ENCODE data around the gene MORC2.

- TF ChIP-seq ZNF274 (IDR thresholded peaks at IDR 0.05; ENCODE audit: low read length) (no peak), ZNF274 (tag by site-specific recombination; IDR thresholded peaks at IDR 0.05; ENCODE audit: borderline replicate concordance) (no peak), ZNF555 (tag by site-specific recombination; conservative IDR thresholded peaks at IDR 0.05) (no peak), YY1 (tag by site-specific recombination; IDR thresholded peaks at IDR 0.05) (no peak), ZNF324 (tag by site-specific recombination; IDR thresholded peaks at IDR 0.05) (no peak), ZNF707 (tag by site-specific recombination; IDR thresholded peaks at IDR 0.05) (no peak), PBX3 (CRISPR knock-in tag; IDR thresholded peaks at IDR 0.05) (no peak), ZNF362 (tag by site-specific recombination; IDR thresholded peaks at IDR 0.05) (no peak), ZNF747 (tag by site-specific recombination; IDR thresholded peaks at IDR 0.05) (no peak), ZNF449 (tag by site-specific recombination; IDR thresholded peaks at IDR 0.05) (no peak), ZNF530 (tag by site-specific recombination; IDR thresholded peaks at IDR 0.05; ENCODE audit: low read depth) (no peak), ZXDB (tag by site-specific recombination; IDR thresholded peaks at IDR 0.05) (no peak), ZNF654 (tag by site-specific recombination; IDR thresholded peaks at IDR 0.05; ENCODE audit: low read depth) (no peak), ATF2 (tag by site-specific recombination; IDR thresholded peaks at IDR 0.05; ENCODE audit: low read depth) (no peak)
Observed at GRCh38 chr22:30877662-30878515, 90.7 kb downstream of the MORC2 start.
